ENCODE data around the gene TBC1D26.
A peak's percentile ranks its signal among the peaks of the same experiment; 100 is the strongest.
"Not testable (repeated sequence)": the region's sequence is repeated elsewhere in the genome, so short reads cannot be mapped to it uniquely, and the experiment has no call there.

TBC1D26 gene

DNA sequence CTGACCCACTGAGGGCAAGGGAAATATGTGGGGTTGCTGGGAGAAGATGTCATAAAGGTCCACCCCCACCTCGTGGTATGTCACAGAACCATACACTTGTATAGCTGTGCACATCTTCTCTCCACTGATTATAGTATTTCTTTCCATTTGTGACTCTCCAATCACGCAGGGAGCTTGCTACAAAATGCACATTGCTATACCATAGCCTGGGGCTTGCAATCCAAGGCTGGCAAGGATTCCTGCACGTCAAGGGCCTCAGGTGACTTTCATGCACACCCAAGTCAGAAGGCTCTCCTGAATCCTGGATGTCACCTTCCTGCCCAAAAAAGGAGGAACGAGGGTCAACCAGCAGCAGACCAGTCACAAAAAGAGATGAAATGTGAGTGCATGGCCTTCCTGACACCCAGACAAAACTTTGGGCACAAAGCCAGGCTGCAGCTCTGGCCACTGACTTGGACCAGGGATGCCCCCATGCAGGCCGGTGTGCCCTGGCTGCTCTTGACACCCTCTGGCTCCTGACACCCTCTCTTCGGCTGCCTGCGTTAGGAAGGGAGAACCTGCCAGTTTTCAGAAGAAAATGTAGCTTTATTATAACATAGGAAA, 12.1 kb downstream of the TBC1D26 start:
- DNase-seq (ENCODE audit: low spot score): no peak

- no peak for DNase-seq (ENCODE audit: low spot score)
Measured at GRCh38 chr17:15744885-15745284, 12.8 kb downstream of the TBC1D26 start.

DNA sequence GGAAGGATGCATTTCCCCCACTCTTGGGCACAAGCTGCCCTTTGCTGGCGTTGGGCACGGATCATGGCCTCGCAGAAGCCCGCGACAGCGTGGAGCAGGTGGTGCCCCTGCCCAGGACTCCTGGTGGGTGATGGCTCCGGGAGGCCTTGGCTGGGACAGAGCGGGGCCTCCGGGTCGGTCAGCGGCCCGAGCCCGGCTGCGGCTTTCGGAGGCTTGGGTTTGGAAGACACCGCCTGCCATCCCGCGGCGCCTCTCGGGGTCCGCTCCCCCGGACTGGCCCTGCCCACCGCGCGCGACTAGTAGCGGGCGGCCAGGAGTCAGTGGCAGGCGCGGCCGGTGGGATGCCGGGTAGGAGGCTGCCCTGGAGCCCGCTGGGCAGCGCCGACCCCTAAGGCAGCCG, 17.3 kb downstream of the TBC1D26 start:
- DNase-seq (ENCODE audit: low spot score): not testable (repeated sequence)

DNA sequence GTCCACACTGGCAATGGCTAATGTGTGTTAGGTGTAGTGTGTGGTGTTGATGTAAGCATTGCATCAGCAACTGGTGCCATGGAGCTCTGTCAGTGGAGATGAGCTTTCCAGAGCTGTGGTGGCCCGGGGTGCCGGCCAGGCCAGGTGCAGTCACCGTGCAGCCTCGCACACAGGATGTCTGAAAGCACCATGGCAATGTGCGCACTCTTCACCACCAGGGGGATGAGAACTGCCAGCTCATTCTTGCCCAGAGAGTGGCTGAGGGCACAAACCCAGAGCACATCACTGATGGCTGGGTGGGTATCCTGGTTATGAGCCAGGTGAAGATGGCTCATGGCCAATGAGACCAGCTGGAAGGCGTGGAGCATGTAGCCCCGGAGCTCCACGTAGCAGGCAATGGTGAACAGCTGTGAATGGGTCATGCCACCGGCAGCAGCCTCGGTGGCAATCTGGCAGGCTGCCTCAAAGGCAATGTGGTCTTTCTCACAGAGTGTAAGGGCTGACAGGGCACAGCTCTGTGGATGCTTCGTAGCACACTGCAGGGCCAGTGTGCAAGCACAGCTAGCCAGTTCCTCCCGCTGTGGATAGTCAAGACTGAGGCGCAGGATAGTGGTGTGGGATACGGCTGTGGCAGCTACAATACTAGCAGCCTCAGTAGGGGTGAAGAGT, 36.9 kb downstream of the TBC1D26 start:
- DNase-seq (ENCODE audit: low spot score): not testable (repeated sequence)

DNA sequence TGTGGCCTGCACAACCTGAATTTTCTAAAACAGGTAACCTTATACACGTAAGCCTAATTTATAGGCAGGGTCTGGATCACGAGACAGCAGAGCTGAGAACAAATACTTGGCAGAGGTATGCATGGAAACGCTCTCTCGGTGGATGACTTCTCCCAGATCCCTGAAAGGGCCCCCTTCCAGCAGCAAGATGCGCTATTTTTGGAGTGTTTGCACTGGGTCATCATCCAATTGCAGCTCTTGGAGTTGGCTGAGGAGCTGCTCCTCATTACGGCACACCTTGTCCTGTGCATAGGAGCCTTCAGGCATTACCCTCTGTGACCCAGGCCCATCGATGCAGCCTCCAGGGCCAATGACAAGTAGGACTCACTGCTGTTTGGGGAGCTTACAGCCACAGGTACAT, 38.6 kb downstream of the TBC1D26 start:
- DNase-seq (ENCODE audit: low spot score): not testable (repeated sequence)

GRCh38 chr17:15776871-15777270, 44.8 kb downstream of the TBC1D26 start:
- DNase-seq (ENCODE audit: low spot score): no peak

DNA sequence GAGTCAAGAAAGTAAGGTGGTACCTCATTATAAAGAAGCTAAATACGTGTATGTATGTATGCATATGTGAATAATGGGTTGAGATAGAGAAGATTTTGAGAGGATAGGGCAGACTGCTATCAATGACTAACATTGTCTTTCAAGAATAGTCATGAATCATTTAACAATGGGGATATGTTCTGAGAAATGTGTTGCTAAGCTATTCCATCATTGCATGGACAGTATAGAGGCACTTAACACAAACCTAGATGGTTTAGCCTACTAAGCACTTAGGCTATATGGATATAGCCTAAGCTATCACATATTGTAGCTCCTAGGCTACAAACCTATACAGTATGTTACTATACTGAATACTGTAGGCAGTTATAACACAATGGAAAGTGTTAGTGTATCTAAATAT, 45.2 kb downstream of the TBC1D26 start:
- no peak for DNase-seq (ENCODE audit: low spot score)

- DNase-seq (ENCODE audit: low spot score): no peak
Measured at GRCh38 chr17:15777717-15778116, 45.6 kb downstream of the TBC1D26 start.

DNA sequence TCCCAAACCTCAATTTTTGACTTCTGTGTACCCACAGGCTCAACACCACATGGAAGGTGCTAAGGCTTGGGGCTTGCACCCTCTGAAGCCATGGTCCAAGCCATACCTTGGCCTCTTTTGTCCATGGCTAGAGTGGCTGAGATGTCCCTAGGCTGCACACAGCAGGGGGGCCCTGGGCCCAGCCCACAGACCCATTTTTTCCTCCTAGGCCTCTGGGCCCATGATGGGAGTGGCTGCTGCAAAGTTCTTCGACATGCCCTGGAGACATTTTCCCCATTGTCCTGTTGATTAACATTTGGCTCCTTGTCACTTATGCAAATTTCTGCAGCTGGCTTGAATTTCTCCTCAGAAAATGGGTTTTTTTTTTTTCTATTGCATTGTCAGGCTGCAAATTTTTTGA, 47.0 kb downstream of the TBC1D26 start:
- no peak for DNase-seq (ENCODE audit: low spot score)

GRCh38 chr17:15780188-15780587, 48.1 kb downstream of the TBC1D26 start:
- DNase-seq (ENCODE audit: low spot score): no peak

DNA sequence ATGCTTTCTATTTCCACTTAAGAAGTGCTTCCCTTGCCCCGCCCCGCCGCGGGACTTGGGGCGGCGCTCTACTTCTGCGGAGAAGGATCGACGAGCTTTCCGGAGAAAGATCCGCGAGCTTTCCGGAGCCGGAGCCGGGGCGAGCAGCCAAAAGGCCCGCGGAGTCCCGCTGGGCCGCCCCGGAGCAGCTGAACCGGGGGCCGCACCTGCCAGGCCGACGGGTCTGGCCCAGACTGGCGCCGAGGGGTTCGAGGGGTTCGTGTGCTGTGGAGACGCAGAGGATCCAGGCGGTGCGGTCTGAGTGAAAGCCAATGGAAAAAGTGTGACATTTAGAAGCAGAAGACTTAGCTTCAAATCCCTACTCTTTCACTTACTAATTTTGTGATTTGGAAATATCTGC, 50.8 kb downstream of the TBC1D26 start:
- peak; percentile 78 for DNase-seq (ENCODE audit: low spot score)

DNA sequence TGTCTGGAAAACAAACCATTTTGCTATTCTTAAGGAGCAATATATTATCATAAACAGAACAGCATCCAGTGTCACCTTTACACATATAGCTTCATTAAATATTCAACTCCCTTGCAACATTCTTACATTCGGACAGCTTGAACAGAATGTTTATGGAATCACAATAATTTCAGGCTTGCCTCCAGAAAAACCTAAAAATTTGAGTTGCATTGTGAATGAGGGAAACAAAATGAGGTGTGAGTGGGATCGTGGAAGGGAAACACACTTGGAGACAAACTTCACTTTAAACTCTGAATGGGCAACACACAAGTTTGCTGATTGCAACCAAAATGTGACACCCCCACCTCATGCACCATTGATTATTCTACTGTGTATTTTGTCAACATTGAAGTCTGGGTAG, 51.4 kb downstream of the TBC1D26 start:
- no peak for DNase-seq (ENCODE audit: low spot score)

GRCh38 chr17:15784351-15784750, 52.3 kb downstream of the TBC1D26 start:
- not testable (repeated sequence) for DNase-seq (ENCODE audit: low spot score)

- not testable (repeated sequence) for DNase-seq (ENCODE audit: low spot score)
Measured at GRCh38 chr17:15787363-15788075, 55.4 kb downstream of the TBC1D26 start.

DNA sequence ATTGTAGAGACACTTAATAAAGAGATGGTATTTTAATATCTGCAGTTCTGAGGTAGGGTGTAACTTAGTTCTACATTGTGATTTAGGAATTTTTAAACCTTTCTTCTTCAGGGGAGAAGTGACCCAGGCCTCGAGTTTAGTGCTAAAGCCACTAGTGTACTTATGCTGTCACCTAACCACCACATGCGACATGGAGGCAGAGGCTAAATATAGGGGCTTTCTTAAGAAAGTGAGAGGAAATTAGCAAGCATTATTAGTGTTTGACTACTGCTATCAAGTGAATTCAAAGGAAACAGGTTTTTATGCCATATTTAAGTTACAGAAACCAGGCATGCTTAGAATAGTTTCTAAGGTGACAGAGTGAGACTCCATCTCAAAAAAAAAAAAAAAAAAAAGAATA, 56.3 kb downstream of the TBC1D26 start:
- not testable (repeated sequence) for DNase-seq (ENCODE audit: low spot score)

Measured in left forelimb (tissue), 1 donor.